ENCODE results near the gene GDNF.
"Not testable (repeated sequence)": the region's sequence is repeated elsewhere in the genome, so short reads cannot be mapped to it uniquely, and the experiment has no call there.

GDNF gene

DNA sequence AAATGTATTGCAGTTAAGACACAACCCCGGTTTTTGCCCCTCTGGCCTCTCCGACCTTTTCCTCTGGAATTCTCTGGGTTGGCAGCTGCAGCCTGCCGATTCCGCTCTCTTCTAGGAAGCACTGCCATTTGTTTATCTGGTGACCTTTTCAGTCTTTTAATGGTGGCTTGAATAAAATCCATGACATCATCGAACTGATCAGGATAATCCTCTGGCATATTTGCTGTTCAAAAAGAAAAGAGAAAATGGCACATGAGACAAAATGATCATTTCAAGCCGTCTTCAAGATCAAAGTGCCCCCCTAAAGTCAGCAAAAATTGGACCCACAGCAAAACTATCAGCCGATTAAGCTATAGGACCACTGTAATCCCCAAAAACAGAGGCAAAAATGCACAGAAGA is 23.9 kb downstream of the GDNF start:
- no peak for DNase-seq

DNA sequence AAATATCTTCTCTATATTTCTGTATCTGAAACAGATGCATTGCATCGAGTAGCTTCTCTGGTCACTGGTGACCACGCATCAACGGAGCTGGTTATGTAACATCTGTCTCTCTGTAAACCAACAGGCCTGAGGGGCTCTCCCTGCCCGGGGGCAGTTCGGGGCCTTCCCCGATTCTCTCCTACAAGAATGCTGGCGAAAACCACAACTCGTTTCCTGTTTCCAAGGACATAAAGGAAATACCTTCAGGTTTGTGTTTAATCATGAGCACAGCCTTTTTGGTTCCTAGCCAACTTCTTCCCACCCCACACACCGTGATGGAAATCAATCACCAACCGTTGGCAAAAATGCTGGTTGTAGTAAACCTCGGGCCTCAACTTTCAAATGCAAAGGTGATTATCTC is 25.1 kb downstream of the GDNF start:
- no peak for DNase-seq

DNA sequence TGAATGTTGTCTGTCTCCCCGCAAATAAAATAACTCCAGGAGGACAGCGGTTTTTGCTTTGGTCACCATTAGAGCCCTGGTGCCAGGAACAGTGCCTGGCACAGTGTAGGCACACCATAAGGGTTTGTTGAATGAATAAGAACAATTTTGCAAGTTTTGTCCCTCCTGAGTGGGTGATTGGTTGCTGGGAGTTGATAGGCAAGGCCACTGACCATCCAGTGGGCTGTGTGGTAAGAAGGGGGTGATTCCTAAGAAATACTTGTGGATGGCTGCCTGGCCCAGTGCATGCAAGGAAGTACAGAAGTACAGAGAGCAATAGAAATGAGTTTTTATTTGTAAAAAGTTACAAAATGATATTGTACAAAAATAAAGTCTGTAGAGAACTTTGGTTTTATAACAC is 27.5 kb downstream of the GDNF start:
- DNase-seq = no peak

DNA sequence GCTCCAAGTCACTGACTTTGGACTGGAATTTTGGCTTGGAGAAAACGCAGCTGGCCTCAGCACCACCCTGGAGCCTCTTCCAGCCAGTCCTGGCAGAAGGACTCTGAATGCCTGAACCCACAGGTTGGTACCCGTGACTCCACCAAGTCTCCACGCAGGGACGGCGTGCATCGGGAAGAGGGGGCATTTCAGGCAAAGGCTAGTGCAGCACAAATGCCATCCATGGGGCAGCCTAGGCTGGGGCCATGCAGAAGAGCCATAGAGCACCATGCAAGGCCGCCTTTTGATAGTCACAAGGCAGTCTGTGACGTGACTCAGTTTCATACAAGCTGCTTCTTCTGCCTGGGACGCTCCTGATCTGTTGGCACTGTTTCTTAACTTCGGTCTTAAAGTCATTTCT is 28.0 kb downstream of the GDNF start:
- DNase-seq = no peak

GRCh38 chr5:37810311-37810710 is 29.5 kb downstream of the GDNF start:
- no peak for DNase-seq

DNA sequence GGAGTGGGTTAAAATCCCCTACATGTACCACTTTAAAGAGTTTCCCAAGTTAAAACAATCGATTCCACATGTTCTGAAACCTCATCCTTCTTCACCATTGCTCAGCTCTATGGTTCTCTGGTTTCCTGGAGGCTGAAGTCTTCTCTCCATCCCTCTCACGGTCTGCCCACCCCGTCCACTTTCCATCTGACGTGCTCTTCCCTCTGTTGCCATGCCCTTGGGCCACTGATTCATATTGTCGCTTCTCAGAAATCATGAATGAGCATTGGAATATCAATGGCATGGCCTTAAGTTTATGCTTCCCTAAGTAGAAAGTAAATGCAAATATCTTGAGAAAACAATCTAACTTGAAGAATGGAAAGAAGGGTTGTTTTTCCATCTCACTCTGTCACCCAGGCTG is 30.9 kb downstream of the GDNF start:
- no peak for DNase-seq

DNA sequence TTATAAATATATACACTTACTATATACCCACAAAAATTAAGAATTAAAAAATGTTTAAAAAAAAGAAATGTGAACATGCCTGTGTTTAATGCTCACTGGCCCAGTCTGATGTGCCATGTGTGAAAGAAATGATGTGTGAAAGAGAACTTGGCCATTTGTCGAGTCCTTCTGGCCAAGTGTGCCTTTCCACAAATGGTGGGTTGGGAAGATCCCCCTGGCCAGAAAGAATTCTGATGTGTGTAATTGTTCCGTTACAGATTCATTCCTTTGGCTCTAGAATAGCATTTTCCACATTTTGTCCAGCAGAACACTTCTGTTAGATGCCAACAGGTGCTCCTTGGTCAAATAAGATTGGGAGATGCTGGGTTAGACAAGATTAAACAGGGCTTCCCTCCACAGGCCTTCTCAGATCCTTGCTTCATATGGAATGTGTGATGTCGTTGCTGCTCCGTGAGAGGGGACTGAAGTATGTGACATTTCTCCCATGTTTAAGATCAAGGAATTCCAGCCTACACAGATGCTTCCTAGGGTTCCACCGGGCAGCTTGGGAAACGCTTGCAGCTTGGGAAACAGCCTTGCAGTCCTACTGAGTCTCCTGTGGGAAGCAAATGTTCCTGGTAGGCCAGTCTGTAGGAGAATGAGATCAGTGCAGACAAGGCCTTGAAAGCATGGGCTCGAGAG is 32.1 kb downstream of the GDNF start:
- DNase-seq = no peak

DNA sequence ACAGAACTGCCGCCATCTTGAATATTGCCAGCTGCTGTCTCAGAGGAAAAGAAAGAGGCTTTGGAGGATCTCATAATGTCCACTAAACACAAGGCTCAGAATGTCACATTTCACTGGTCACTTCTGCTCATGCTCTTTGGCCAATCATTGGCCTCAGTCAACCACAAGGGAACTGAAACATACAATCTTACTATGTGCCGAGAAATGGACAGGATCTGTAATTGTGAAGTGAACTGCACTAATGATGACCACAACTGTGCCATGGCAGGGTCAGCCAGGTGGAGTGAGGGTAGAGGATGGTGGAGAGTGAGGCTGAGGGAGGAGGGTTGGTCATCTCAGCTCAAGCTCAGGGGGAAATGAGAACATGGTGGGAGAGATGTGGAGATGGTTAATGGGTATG is 32.8 kb downstream of the GDNF start:
- DNase-seq = no peak

DNA sequence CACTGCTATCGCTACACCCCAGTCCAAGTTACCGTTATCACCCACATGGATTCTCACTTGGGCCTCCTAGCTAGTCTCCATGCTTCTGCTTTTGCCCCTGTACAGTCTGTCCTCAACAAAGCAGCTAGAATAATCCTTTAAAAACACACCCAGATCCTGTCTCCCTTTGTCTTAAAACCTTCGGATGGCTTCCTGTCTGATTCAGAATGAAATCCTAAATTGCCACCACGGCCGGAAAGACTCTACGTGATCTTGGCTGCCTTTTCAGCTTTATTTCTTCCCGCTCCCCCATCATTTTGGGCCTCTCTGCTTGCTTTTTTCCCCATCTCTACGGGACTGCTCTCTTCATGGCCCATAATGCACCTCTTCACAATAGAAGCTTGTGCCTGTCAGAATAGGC is 33.4 kb downstream of the GDNF start:
- DNase-seq = no peak

- no peak for DNase-seq
These were observed 33.8 kb downstream of the GDNF start for GRCh38 chr5:37806016-37806415.

DNA sequence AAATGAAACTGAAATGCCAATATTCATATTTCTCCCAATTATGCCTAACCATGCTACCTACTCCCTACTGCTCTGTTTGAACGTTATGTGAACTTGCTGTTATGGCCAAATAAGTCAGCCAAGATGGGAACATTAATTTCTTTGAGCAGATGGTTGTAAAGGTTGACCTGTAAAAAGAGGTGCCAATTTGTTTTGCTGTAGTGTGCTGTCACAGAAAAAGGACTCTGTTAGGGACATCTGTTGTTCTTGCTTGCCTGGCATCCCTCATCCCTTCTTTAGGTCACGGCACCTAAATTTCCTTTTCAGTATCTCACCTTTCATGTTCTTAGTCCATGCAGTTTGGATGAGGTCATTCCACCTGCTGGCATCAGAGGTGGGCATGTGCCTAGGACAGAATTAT is 35.4 kb downstream of the GDNF start:
- DNase-seq = no peak

DNA sequence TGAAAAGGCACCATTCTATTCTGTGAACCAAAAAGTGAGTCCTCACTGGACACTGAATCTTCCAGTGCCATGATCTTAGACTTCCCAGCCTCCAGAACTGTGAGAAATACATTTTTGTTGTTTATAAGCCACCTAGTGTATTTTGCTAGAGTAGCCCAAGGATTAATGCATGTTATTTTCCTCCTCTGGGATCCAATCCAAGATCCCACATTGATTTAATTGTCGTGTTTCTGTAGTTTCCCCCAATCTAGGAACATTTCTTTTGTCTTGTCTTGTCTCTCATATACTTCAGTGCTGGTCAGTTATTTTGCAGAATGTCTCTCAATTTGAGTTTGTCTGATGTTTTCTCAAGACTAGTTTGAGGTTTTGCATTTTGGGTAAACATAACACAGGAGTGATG is 36.4 kb downstream of the GDNF start:
- no peak for DNase-seq

DNA sequence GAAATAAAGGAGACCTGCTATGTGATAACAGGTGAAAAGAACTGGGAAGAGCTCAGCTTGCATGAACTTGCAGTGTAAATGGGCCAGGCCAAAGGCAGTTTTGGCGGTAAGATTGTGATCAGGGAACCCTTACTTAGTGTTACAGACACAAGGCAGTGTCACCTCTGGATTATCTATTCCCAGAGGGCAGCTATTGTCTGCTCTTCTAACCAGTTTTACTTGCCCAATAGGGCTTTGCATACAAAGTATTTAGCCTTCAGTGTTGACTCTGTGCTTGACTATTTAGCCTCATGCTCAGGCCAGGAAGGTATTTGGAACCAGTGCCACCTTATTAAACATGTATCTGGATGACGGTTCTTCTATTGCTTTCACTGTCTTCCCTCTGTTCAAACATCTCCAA is 38.3 kb downstream of the GDNF start:
- DNase-seq = no peak

DNA sequence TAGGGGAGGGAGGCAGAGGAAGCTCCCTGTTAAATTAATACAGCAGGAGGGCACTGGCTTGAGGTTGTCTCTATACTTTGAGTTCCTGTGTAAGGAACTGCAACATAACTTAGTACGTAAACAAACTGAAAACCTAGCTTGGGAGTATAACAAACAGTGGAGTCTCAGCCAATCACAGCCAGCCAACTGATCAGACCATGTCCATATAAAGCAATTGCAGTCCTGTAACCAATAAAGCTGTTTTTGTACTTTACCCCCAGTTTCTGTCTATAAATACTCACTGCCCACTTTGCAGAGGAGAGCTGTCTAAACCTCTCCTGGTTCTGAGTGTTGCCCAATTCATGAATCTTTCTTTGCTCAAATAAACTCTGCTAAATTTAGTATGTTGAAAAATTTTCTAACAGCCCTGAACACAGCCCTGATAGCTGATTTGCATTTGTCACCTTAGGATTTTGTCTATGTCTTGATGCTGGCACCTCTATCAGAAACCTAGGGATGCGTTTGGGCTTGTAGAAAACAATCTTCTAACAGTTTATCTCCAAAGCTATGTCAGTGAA is 39.9 kb downstream of the GDNF start:
- no peak for DNase-seq

GRCh38 chr5:37796435-37796834 is 43.4 kb downstream of the GDNF start:
- DNase-seq = not testable (repeated sequence)

DNA sequence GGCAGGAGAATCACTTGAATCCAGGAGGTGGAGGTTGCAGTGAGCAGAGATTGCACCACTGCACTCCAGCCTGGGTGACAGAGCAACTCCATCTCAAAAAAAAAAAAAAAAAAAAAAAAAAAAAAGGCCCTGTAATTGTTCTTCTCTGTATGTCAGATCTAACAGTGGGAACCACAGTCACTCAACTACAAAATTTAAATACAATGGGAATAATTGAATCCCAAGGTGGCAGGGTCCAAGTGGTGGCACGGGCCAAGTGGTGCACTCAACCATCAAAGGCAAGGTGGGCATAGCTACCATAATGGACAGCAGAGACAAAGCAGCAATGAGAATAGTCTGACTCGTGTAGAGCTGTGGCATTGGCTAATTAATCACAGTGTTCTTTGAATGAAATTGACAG is 44.5 kb downstream of the GDNF start:
- not testable (repeated sequence) for DNase-seq

DNA sequence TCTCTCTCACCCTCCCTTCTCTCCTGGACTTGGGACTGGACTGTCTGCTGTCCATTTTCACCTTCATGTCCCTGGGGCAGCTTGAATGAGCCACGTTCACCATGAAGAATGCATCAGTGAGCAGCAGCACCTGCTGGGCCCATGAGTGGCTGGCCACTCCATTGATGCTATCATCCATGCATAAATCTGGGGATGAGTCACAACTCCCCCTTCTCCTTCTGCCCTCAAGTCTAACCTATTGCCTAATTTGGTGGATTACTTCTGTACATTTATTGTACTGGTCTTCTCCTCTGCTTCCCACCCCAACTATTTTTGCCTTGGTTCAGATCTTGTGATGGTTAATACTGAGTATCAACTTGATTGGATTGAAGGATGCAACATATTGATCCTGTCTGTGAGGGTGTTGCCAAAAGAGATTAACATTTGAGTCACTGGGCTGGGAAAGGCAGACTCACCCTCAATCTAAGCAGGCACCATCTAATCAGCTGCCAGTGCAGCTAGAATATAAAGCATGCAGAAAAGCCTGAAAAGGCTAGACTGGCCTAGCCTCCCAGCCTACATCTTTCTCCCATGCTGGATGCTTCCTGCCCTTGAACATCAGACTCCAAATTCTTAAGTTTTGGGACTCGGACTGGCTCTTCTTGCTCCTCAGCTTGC is 46.7 kb downstream of the GDNF start:
- DNase-seq = no peak

GRCh38 chr5:37791321-37791720 is 48.5 kb downstream of the GDNF start:
- DNase-seq = no peak

DNA sequence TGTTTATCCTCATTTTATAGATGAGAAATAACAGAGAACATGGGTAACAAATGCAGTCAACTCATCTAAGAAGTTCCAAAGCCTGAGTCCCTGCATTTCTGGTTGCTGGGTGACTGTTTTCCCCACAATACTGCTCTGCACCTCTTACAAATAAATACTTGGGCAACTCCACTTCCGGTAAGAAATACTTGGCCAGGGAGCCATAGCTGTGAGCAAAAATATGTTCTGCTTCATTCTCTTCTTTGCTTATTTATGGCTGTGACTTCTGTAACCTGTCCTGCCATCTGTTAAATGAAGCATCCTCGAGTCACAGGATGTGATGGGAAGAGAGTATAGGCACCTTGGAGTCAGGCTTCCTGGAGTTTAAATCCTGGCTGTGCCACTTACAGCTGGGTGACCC is 49.9 kb downstream of the GDNF start:
- DNase-seq = no peak

GRCh38 chr5:37787742-37788141 is 52.1 kb downstream of the GDNF start:
- no peak for DNase-seq

GRCh38 chr5:37786862-37787519 is 52.9 kb downstream of the GDNF start:
- no peak for DNase-seq

DNA sequence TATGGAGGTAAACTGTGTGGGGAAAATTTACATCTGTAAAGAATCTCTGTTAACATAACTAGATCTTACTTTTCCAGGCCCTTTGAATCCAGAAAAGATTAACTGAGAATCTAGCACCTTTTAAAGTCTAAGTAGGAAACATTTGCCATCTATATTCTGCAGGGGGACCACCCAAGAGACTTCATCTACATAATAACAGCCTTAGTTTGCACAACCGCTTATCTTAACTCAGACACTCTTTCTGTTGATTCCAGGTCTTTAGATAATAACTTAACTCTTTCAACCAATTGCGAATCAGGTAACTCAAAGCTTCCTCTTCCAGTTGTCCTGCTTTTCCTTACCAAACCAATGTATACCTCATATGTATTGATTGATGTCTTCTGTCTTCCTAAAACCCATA is 53.4 kb downstream of the GDNF start:
- no peak for DNase-seq

DNA sequence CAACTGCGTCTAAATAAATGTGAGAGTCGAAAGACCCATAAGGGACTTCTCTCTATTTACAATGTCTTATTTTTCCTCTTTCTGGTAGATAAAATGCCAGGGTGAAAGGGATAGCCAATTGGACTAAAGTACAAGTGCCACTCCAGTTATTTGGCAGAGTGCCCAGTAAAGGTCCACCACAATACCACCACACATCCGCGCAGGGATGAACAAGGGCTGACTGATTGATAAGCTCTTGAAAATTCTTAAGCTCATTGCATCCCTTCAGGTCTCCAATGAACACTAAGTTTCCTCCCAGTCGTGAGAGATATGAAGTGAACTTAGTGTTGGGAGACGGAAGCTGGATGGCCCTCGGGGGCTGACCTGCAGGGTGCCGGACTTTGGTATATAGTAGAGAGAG is 58.4 kb downstream of the GDNF start:
- DNase-seq = not testable (repeated sequence)

DNA sequence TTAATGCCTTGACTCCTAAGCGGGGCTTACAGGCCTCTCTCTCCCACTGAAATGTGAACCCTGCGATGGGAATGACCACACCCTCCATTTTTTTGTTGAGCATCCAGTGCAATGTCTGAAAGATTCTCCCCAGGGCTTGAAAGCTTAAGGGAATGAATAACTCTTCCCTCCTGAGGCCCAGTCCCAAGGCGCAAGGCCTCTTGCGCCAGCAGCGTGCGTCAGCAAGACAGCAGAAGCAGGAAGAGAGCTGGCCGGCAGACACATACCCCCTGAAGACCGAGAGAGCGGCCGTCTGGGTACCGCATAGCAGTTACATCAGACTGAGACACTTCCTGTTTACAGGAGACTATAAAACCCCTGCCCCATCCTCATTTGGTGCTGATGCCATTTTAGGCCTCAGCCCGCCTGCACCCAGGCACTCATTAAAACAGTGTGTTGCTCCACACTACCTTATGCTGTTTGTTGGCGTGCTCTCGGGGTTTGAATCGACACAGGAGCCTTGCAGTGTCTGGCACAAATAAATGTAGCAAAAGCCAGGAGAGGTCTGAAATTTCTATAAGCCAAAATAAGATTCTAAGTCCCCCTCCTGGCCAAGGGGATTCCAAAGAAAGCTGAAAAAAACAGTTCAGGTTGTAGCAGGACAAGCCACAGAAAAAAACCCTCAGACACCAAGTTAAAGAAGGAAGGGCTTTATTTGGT is 62.3 kb downstream of the GDNF start:
- no peak for DNase-seq
